GM12891 (cell line): ENCODE data around the gene TAF9B.
"Not testable (repeated sequence)": the region's sequence is repeated elsewhere in the genome, so short reads cannot be mapped to it uniquely, and the experiment has no call there.

ENCODE experiments used
- POLR2A ChIP-seq: IDR thresholded peaks from 2 replicates; pipeline ENCODE4 v1.6.1; 2011; ENCODE audit warnings: low read depth, low read length, control low read depth
- POLR2AphosphoS5 ChIP-seq: IDR thresholded peaks from 2 replicates; pipeline ENCODE4 v1.6.1; 2011; ENCODE audit warnings: low read depth, low read length, control low read depth
- SPI1 ChIP-seq: IDR thresholded peaks from 2 replicates; pipeline ENCODE4 v1.6.1; 2011; ENCODE audit warnings: low read depth, low read length, control low read depth
- TAF1 ChIP-seq: IDR thresholded peaks from 2 replicates; pipeline ENCODE4 v1.6.1; 2011; ENCODE audit warnings: low read depth, low read length, control low read depth

DNA sequence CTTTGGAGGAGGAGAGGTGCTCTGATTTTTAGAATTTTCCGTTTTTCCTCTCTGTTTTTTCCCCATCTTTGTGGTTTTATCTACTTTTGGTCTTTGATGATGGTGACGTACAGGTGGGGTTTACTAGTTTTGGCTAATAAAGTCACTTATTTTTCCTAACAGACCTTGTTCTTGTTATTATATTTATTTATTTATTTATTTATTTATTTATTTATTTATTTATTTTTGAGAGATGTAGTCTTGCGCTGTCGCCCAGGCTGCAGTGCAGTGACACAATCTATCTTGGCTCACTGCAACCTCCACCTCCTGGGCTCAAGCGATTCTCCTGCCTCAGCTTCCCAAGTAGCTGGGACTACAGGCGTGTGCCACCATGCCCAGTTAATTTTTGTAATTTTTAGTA is 58.0 kb downstream of the TAF9B start:
- not testable (repeated sequence) for TF ChIP-seq POLR2AphosphoS5, POLR2A, SPI1, TAF1
